NCI-H1417 (cell line): Measurements from ENCODE around the gene RSPRY1.
A peak's percentile ranks its signal among the peaks of the same experiment; 100 is the strongest.

Source experiments
- DNase-seq, 3 experiments: peaks; one replicate each; lab custom pipeline; 2025; lab: John Stamatoyannopoulos, UW

The RSPRY1 gene

GRCh38 chr16:57224651-57225335, 38.7 kb downstream of the RSPRY1 start:
- no peak for DNase-seq

DNA sequence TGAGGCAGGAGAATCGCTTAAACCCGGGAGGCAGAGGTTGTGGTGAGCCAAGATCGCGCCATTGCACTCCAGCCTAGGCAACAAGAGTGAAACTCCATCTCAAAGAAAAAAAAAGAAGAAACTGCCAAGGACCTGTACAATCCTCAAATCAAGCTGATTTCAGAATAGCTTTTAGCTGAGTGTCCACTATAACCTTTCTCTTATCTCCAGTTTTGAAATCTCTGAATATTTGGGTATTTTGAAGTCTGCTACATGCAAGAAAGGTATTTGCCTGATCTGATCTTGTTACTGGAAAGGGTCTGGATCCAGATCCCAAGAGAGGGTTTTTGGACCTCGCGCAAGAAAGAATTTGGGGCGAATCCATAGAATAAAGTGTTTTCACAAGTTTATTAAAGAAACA, 39.8 kb downstream of the RSPRY1 start:
- DNase-seq, result no peak

GRCh38 chr16:57226701-57227621, 40.8 kb downstream of the RSPRY1 start:
- no peak for DNase-seq

DNA sequence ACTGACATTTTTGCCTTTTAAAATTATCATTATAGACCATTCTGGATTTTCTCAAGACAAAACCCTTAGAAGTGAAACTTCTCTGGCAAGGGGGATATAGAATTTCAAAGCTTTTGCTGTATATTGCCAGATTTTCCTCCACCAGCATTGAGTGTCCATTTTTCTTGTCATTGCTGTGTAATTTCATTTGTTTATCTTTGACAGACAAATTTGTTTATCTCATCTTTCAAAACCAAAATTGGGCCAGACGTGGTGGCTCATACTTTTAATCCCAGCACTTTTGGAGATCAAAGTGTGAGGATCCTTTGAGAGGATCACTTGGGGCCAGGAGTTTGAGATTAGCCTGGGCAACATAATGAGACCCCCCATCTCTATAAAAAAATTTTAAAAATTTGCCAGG, 43.0 kb downstream of the RSPRY1 start:
- DNase-seq, result no peak

DNA sequence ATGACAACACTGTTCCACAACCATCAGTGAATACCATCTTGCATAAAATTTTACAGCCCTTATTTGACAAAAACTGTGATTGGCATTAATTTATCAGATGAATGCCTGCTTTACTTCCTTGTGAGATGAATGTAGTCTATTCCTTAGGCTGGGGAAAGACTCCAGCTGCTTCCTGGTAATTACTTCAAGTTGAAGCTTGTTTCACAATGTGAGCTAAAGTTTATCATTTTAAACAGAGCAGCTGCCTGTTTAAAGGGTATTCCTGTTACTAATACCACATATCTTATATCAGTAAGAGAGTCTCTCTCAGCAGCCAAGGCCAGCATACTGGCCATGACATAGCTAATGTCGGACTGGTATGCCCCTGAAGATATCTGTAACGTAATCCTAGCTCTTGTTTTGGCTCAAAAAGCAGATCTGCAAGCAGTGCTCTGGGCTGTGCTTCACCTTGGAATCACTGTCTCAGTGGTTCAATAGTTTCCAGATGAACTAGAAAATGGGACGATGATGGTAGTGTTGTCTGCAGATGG, 45.8 kb downstream of the RSPRY1 start:
- DNase-seq, result no peak

- no peak for DNase-seq
Measured at GRCh38 chr16:57233944-57234706, 48.0 kb downstream of the RSPRY1 start.

- DNase-seq, result no peak
Measured at GRCh38 chr16:57234707-57235092, 48.6 kb downstream of the RSPRY1 start.

GRCh38 chr16:57235128-57236021, 49.2 kb downstream of the RSPRY1 start:
- peak; percentile 60 to 84 (median 72) for DNase-seq

GRCh38 chr16:57236022-57236350, 49.9 kb downstream of the RSPRY1 start:
- no peak for DNase-seq

GRCh38 chr16:57238682-57239081, 52.6 kb downstream of the RSPRY1 start:
- no peak for DNase-seq

DNA sequence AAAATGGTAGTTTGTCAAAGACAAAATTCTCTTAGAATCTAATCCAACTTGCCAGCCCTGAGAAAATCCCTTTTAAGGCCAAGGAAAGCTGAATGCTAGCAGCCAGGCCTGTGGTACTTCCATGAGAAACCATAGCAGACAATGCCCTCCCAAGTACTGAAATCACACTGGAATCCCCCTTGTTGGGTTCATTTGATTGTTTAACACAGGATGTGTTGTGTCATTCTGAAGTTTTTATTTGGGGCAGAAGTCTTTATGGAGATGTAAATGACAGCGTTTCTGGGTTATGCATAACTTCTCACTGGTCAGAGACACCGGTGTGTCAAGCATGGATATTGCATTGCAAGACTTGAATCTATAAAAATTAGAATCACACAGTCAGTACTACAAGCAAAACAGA, 53.0 kb downstream of the RSPRY1 start:
- DNase-seq, result no peak

DNA sequence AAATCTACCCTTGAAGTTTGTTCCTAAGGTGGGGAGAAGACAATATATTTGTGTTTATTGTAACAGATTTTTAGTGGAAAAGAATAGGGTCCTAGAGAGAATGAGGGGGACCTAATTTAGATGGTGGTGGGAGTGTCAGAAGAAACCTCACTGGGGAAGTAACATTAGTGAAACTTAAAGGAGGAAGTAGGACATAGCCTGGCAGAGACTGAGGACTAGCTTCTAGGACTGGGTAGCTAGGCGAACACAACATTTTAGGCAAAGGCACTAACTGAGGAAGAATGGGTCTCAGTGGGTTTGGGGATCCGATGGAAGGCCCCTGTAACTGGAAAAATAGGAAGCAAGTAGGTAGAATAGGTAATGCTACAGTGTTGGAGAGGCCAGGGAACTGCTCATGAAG, 54.7 kb downstream of the RSPRY1 start:
- DNase-seq, result no peak

DNA sequence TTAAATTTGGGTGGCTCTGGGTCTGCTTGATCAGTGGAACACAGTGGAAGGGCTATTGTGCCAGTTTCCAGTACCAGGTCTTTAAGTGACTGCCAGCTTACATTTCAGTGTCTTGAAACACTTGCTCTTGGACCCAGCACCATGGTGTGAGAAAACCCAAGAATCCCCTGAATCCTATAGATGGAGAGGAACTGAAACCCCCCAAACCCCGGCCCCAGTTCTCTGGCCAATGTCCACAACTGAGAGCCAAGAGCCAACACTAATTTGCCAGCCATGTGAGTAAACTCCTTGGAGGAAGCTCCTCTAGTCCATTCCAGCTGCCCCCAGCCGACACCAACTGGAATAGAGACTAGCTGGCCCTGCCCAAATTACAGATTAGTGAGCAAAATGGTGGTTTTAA, 56.5 kb downstream of the RSPRY1 start:
- DNase-seq, result no peak

GRCh38 chr16:57244463-57244766, 58.3 kb downstream of the RSPRY1 start:
- DNase-seq, result no peak

- peak; percentile 89 to 97 (median 97) for DNase-seq
Measured at GRCh38 chr16:57244767-57245471, 58.8 kb downstream of the RSPRY1 start, which contains the start of gene ARL2BP. TSS of gene ARL2BP (plus strand) at chr16:57245259. CDS start at chr16:57245368, 109 bp downstream.

DNA sequence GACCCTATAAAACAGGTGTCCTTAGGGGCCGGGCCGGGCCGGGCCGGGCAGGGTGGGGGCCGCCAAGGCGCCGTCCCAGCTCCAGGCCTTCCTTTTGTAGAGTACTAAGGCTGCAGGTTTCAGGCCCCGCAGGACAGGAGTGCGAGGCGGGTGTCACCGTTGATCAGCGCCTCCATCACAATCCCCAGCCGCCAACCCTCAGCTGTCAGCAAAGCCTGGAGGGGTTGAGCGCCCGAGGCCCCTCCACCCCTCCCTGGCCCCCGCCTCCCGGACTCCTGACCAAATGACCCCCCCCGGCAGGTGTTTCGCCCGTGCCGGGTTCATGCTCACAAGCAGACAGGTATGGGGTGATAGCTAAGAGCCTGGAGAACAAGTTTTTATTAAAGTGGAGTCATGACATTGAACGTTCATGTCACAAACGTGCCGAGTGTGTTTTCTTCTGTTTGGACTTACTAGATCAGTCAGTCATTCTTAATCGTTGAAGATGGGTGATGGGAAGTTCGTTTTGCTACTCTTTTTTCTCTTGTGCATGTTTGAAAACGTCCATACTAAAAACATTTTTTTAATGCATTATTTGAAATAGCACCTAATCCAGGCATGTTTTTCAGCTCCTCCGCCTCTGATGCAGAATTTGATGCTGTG, 59.5 kb downstream of the RSPRY1 start:
- peak in 2 of 3 experiments; percentile 36 to 79 for DNase-seq

DNA sequence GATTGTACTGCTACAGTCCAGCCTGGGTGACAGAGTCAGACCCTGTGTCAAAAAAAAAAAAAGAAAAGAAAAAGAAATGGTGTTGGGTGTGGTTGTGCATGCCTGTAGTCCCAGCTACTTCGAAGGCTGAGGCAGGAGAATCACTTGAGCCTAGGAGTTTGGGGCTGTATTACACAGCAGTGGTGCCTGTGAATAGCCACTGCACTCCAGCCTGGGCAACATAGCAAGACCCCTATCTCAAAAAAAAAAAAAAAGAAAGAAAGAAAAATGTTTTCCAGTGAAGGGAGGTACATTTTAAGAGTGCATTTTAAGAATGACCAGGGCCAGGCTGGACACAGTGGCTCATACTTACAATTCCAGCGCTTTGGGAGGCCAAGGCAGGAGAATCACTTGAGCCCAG, 65.2 kb downstream of the RSPRY1 start:
- no peak for DNase-seq

GRCh38 chr16:57252148-57252721, 66.1 kb downstream of the RSPRY1 start:
- no peak for DNase-seq

- no peak for DNase-seq
Measured at GRCh38 chr16:57253466-57253865, 67.3 kb downstream of the RSPRY1 start.
